GM10248 (cell line): ENCODE results near the gene DNAH17.

Experiments
- CTCF ChIA-PET: fragments of 300-600 bp; sonication (Branson Sonifier 250); formaldehyde crosslinking; extraction: SDS; loops from one replicate; lab custom pipeline; 2021; ENCODE audit warnings: antibody characterized with exemption; lab: Yijun Ruan, JAX
- POLR2A ChIA-PET: fragments of 350-650 bp; sonication (Branson Sonifier 250); formaldehyde crosslinking; extraction: SDS; loops from one replicate; lab custom pipeline; 2020; ENCODE audit warnings: antibody characterized with exemption; lab: Yijun Ruan, JAX
- DNase-seq: peaks from one replicate; pipeline ENCODE4 v3.0.0; 2012; ENCODE audit errors: extremely low spot score
- TF ChIP-seq, protein P1 (sequence below): IDR thresholded peaks from 2 replicates; pipeline ENCODE4 v1.5.1; 2012; ENCODE audit warnings: mild to moderate bottlenecking, low read depth; ENCODE audit errors: extremely low read depth, missing control alignments, control extremely low read depth

DNAH17 gene

GRCh38 chr17:78396441-78397337, 180.5 kb downstream of the DNAH17 start:
- POLR2A ChIA-PET: interaction anchor here (0.7 kb wide), 1 partner anchor 38 kb away, joined by 3 read pairs; no protein-coding TSS in a partner anchor
- DNase-seq: no peak
- CTCF ChIA-PET: interaction anchor here (1.0 to 2.1 kb wide), 6 partner anchors 12 to 108 kb away, joined by 3 to 9 read pairs (median 4); no protein-coding TSS in a partner anchor
- TF ChIP-seq, protein P1, sequence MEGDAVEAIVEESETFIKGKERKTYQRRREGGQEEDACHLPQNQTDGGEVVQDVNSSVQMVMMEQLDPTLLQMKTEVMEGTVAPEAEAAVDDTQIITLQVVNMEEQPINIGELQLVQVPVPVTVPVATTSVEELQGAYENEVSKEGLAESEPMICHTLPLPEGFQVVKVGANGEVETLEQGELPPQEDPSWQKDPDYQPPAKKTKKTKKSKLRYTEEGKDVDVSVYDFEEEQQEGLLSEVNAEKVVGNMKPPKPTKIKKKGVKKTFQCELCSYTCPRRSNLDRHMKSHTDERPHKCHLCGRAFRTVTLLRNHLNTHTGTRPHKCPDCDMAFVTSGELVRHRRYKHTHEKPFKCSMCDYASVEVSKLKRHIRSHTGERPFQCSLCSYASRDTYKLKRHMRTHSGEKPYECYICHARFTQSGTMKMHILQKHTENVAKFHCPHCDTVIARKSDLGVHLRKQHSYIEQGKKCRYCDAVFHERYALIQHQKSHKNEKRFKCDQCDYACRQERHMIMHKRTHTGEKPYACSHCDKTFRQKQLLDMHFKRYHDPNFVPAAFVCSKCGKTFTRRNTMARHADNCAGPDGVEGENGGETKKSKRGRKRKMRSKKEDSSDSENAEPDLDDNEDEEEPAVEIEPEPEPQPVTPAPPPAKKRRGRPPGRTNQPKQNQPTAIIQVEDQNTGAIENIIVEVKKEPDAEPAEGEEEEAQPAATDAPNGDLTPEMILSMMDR: no peak

DNA sequence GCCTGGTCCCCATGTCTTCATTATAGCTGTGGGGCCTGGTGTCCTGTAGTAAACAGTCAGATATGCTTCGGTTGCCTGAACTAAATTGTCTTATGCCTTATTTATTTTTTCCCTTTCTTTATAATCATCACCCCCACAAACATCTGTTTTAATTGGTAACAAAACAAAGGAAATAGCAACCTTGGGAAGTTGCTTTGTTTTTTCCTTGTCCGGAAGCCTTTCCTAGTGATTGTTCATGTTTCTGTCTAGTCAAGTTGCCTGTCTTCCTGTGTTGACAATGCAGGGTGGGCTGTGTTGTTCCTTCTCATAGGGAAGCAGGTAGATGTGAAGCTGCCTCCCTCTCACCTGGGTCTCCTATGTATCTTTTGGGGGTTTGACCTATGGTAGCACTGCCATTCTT, 182.0 kb downstream of the DNAH17 start:
- POLR2A ChIA-PET: no interaction called here
- TF ChIP-seq, protein P1: no peak
- no peak for DNase-seq
- CTCF ChIA-PET: interaction anchor here (1.5 to 2.1 kb wide), 5 partner anchors 13 to 106 kb away, joined by 3 to 9 read pairs (median 5); no protein-coding TSS in a partner anchor

- TF ChIP-seq, protein P1: no peak
- no peak for DNase-seq
- ChIA-PET CTCF (no interaction called here), POLR2A (no interaction called here)
Measured at GRCh38 chr17:78394209-78394608, 183.0 kb downstream of the DNAH17 start.

GRCh38 chr17:78393575-78393974, 183.6 kb downstream of the DNAH17 start:
- CTCF ChIA-PET: interaction anchor here (1.3 to 2.3 kb wide), 2 partner anchors 17 to 33 kb away, joined by 3 to 9 read pairs; no protein-coding TSS in a partner anchor
- POLR2A ChIA-PET: no interaction called here

GRCh38 chr17:78392295-78392694, 184.9 kb downstream of the DNAH17 start:
- TF ChIP-seq, protein P1: no peak
- no peak for DNase-seq
- CTCF ChIA-PET: interaction anchor here (0.8 to 4.2 kb wide), 9 partner anchors 11 to 307 kb away, joined by 3 to 29 read pairs (median 5); no protein-coding TSS in a partner anchor
- POLR2A ChIA-PET: interaction anchor here (0.6 to 1.7 kb wide), 2 partner anchors 32 to 81 kb away, joined by 3 to 6 read pairs; partner anchors contain the start of gene SOCS3

More at GRCh38 chr17:78393575-78393974, 183.6 kb downstream of the DNAH17 start:
- no peak for DNase-seq
- TF ChIP-seq, protein P1: no peak

DNA sequence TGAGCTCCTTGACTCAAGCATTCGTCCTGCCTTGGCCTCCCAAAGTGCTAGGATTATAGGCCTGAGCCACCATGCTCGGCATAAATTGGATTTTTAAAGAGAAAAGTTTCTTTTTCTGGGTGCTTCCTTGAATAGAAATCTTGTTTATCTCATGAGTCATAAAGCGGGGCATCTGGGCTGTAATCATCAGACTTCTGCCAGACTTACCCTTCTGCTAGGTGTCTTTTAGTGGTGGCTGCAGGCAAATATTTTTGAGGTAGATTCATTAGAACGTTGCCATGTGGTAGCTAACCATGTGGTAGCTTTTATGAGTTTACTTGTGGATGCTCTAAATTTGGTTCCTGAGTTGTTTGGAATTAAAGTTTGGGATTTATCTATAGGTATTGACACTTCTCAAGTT, 185.4 kb downstream of the DNAH17 start:
- no peak for DNase-seq
- POLR2A ChIA-PET: interaction anchor here (1.7 kb wide), 1 partner anchor 32 kb away, joined by 6 read pairs; the partner anchor contains the start of gene SOCS3
- TF ChIP-seq, protein P1: no peak
- CTCF ChIA-PET: interaction anchor here (0.8 to 4.2 kb wide), 10 partner anchors 11 to 307 kb away, joined by 3 to 29 read pairs (median 4); no protein-coding TSS in a partner anchor
